Choroid plexus epithelial cell (primary cell): ENCODE measurements around the gene MLPH.
"Not testable (repeated sequence)": the region's sequence is repeated elsewhere in the genome, so short reads cannot be mapped to it uniquely, and the experiment has no call there.

Experiments used
- DNase-seq: peaks from one replicate; pipeline ENCODE4 v3.0.0-alpha.2; 2010; ENCODE audit warnings: low read depth
- H3K4me3 ChIP-seq: 2 replicates; pipeline ENCODE4 v1.5.1; 2011; ENCODE audit warnings: low read depth, mild to moderate bottlenecking, control low read depth, low read length, moderate library complexity
- CTCF ChIP-seq: conservative IDR thresholded peaks from 2 replicates; pipeline ENCODE4 v1.5.1; 2011; ENCODE audit warnings: low read depth, mild to moderate bottlenecking, control low read depth, inconsistent platforms, low read length, moderate library complexity

Gene MLPH

GRCh38 chr2:237593596-237594320, 106.7 kb downstream of the MLPH start:
- H3K4me3 ChIP-seq: no peak overlapping the region
- no peak for TF ChIP-seq CTCF
- DNase-seq: no peak

- no peak overlapping the region for H3K4me3 ChIP-seq
- no peak for TF ChIP-seq CTCF
- peak; percentile 57 for DNase-seq
Observed at GRCh38 chr2:237594514-237594871, 107.4 kb downstream of the MLPH start.

GRCh38 chr2:237595829-237596519, 108.9 kb downstream of the MLPH start:
- not testable (repeated sequence) for H3K4me3 ChIP-seq, DNase-seq

- TF ChIP-seq CTCF: no peak
- H3K4me3 ChIP-seq: no peak overlapping the region
- DNase-seq: no peak
Observed at GRCh38 chr2:237596520-237597195, 109.6 kb downstream of the MLPH start.

- no peak for TF ChIP-seq CTCF
- no peak for DNase-seq
- no peak overlapping the region for H3K4me3 ChIP-seq
Observed at GRCh38 chr2:237597196-237598145, 110.4 kb downstream of the MLPH start.

GRCh38 chr2:237598468-237599208, 111.6 kb downstream of the MLPH start:
- no peak for DNase-seq
- TF ChIP-seq CTCF: no peak
- no peak overlapping the region for H3K4me3 ChIP-seq
